HepG2 (cell line): ENCODE measurements around the gene B4GALT5. TPM values are rescaled to one million over a fixed set of nuclear protein-coding genes. Genes with fewer than 3 reads are reported as not detected.
A peak's percentile ranks its signal among the peaks of the same experiment; 100 is the strongest.

ENCODE experiments used
- AGO2 ChIP-seq: fragments of 200-400 bp; formaldehyde crosslinking; optimal IDR thresholded peaks from 2 replicates; pipeline ENCODE3; 2017; ENCODE audit warnings: mild to moderate bottlenecking, low read depth, low read length, moderate library complexity
- CCAR2 ChIP-seq: fragments of 200-400 bp; formaldehyde crosslinking; optimal IDR thresholded peaks from 2 replicates; pipeline ENCODE3; 2018; ENCODE audit warnings: low read depth, mild to moderate bottlenecking, low read length, moderate library complexity
- E2F1 ChIP-seq: sonication (generic); formaldehyde crosslinking; IDR thresholded peaks from 2 replicates; pipeline ENCODE4 v1.5.0; 2020; ENCODE audit warnings: missing genetic modification reagents
- FOXO1 ChIP-seq: sonication (generic); formaldehyde crosslinking; IDR thresholded peaks from 2 replicates; pipeline ENCODE4 v1.4.0; 2020; ENCODE audit warnings: missing genetic modification reagents
- GABPA ChIP-seq, 2 experiments: IDR thresholded peaks; 2 replicates each; pipeline ENCODE4 v1.6.1; 2011 to 2016; ENCODE audit warnings: low read depth in 2 of 2, low read length in 1 of 2, missing biosample characterization in 1 of 2, missing genetic modification characterization in 1 of 2
- GATAD1 ChIP-seq: IDR thresholded peaks from 2 replicates; pipeline ENCODE4 v1.6.1; 2016; ENCODE audit warnings: missing genetic modification reagents, missing compliant biosample characterization
- HMGA1 ChIP-seq: sonication (generic); formaldehyde crosslinking; conservative IDR thresholded peaks from 2 replicates; pipeline ENCODE4 v1.4.0; 2020; ENCODE audit warnings: missing genetic modification reagents
- KDM5B ChIP-seq: sonication (generic); formaldehyde crosslinking; IDR thresholded peaks from 2 replicates; pipeline ENCODE4 v1.4.0; 2020; ENCODE audit warnings: missing genetic modification reagents, mild to moderate bottlenecking, borderline replicate concordance
- MXD4 ChIP-seq: IDR thresholded peaks from 2 replicates; pipeline ENCODE4 v1.6.1; 2016; ENCODE audit warnings: mild to moderate bottlenecking, missing biosample characterization, missing genetic modification reagents
- SOX6 ChIP-seq, 2 experiments: fragments of 450-650 bp in 1 of 2; sonication (generic) in 1 of 2; formaldehyde crosslinking in 1 of 2; IDR thresholded peaks; 2 replicates each; pipeline versions ENCODE4 v1.4.0 to v1.6.1; 2017 to 2020; ENCODE audit warnings: antibody characterized with exemption in 1 of 2, mild to moderate bottlenecking in 1 of 2, missing genetic modification reagents in 1 of 2
- STAT5B ChIP-seq: sonication (generic); formaldehyde crosslinking; IDR thresholded peaks from 2 replicates; pipeline ENCODE4 v1.4.0; 2020; ENCODE audit warnings: missing genetic modification reagents
- TARDBP ChIP-seq: sonication (generic); formaldehyde crosslinking; IDR thresholded peaks from 2 replicates; pipeline ENCODE4 v1.8.0; 2022; ENCODE audit warnings: mild to moderate bottlenecking, missing genetic modification reagents
- ZBTB2 ChIP-seq: sonication (generic); formaldehyde crosslinking; IDR thresholded peaks from 2 replicates; pipeline ENCODE4 v1.8.0; 2022; ENCODE audit warnings: low read depth, missing genetic modification reagents
- ZBTB7A ChIP-seq: sonication (generic); formaldehyde crosslinking; IDR thresholded peaks from 2 replicates; pipeline ENCODE4 v1.8.0; 2022; ENCODE audit warnings: mild to moderate bottlenecking, missing genetic modification reagents
- ZNF264 ChIP-seq: sonication (generic); formaldehyde crosslinking; IDR thresholded peaks from 2 replicates; pipeline ENCODE4 v1.4.0; 2020; ENCODE audit warnings: missing genetic modification reagents
- ZNF446 ChIP-seq: sonication (generic); formaldehyde crosslinking; IDR thresholded peaks from 2 replicates; pipeline ENCODE4 v1.5.0; 2020; ENCODE audit warnings: mild to moderate bottlenecking, missing genetic modification reagents
- ZNF75D ChIP-seq: sonication (generic); formaldehyde crosslinking; IDR thresholded peaks from 2 replicates; pipeline ENCODE4 v1.8.1; 2023; ENCODE audit warnings: missing genetic modification reagents, mild to moderate bottlenecking, borderline replicate concordance
- ZNF768 ChIP-seq: sonication (generic); formaldehyde crosslinking; IDR thresholded peaks from 2 replicates; pipeline ENCODE4 v1.4.0; 2020; ENCODE audit warnings: missing genetic modification reagents
- polyA plus RNA-seq, 8 experiments: library from polyadenylated mRNA; depleted of rRNA in 3 of 8; stranded (reverse) in 7 of 8; unstranded in 1 of 8; fragments of >200 nt; fragmentation: Illumina TruSeq in 4 of 8; extraction: Trizol in 4 of 8; gene quantifications; 2 replicates each; pipeline versions ENCODE4 v1.2.1 to v1.2.3, GENCODE V29; 2011 to 2016; ENCODE audit warnings: low read depth in 4 of 8, missing spikeins in 1 of 8, mixed read lengths in 1 of 8; ENCODE audit not compliant: insufficient read depth in 1 of 8
- total RNA-seq, 5 experiments: library from RNA; depleted of rRNA; stranded (reverse); fragments of >200 nt; fragmentation: Illumina TruSeq; extraction: Trizol; gene quantifications; 2 replicates each; pipeline ENCODE4 v1.2.3, GENCODE V29; 2016; ENCODE audit warnings: low read depth in 1 of 5
- TF ChIP-seq, protein P1 (sequence below): sonication (generic); formaldehyde crosslinking; IDR thresholded peaks from 2 replicates; pipeline ENCODE4 v1.4.0; 2020; ENCODE audit warnings: missing genetic modification reagents

The B4GALT5 gene
- total and polyA plus RNA-seq, 2 of the 13 experiments (the other 11 are each of a cell fraction or from before 2014, with no cell fraction given), result 27.3 to 30.9 TPM

DNA sequence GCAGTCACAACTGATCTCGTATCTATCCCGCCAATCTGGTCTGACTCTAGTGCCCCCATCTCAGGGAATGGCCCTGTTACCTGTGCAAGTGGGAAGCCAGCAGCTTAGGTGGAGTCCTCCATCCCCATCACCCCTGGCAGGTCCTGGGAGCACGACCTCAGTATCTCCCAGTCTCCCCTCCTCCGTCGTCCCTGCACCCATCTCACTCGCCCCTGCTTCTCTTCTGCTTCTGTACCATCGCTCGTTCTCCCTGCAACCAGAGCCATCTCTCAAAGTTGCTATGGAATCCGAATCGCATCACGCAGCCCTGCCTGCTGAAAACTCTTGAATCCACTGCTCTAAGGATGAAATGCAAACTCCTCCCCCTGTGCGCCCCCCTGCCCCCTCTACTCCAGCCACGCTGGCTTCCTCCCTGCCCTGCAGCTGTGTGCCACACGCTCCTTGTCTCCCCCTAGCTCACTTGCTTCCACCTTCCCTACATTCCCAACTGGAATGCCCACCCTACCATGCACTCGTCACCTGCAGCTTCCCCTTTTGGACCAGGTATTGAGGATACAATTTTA, 81.7 kb downstream of the B4GALT5 start (continued):
- TF ChIP-seq MXD4 (CRISPR knock-in tag), result no peak
- TF ChIP-seq ZBTB2 (CRISPR knock-in tag), result 0 out of 2 replicates have a peak, but pooled peaks have one; percentile 3
- TF ChIP-seq ZNF768 (CRISPR knock-in tag), result no peak
- TF ChIP-seq GATAD1, result no peak
- no peak for TF ChIP-seq CCAR2
- no peak for TF ChIP-seq TARDBP (CRISPR knock-in tag)
- no peak for TF ChIP-seq SOX6 (IDR thresholded peaks at IDR 0.05)
- TF ChIP-seq SOX6 (CRISPR knock-in tag; IDR thresholded peaks at IDR 0.05), result no peak
- TF ChIP-seq ZNF446 (CRISPR knock-in tag), result no peak
- no peak for TF ChIP-seq E2F1
- no peak for TF ChIP-seq STAT5B
- TF ChIP-seq AGO2, result peak; percentile 74
- TF ChIP-seq FOXO1 (CRISPR knock-in tag), result no peak
- TF ChIP-seq GABPA (IDR thresholded peaks at IDR 0.05; ENCODE audit: low read depth, low read length), result no peak
- no peak for TF ChIP-seq GABPA (CRISPR knock-in tag; IDR thresholded peaks at IDR 0.05; ENCODE audit: low read depth)
- no peak for TF ChIP-seq ZNF264 (CRISPR knock-in tag)
- TF ChIP-seq ZNF75D, result no peak
- no peak for TF ChIP-seq HMGA1 (CRISPR knock-in tag)
- no peak for TF ChIP-seq KDM5B (CRISPR knock-in tag)
- TF ChIP-seq, protein P1, sequence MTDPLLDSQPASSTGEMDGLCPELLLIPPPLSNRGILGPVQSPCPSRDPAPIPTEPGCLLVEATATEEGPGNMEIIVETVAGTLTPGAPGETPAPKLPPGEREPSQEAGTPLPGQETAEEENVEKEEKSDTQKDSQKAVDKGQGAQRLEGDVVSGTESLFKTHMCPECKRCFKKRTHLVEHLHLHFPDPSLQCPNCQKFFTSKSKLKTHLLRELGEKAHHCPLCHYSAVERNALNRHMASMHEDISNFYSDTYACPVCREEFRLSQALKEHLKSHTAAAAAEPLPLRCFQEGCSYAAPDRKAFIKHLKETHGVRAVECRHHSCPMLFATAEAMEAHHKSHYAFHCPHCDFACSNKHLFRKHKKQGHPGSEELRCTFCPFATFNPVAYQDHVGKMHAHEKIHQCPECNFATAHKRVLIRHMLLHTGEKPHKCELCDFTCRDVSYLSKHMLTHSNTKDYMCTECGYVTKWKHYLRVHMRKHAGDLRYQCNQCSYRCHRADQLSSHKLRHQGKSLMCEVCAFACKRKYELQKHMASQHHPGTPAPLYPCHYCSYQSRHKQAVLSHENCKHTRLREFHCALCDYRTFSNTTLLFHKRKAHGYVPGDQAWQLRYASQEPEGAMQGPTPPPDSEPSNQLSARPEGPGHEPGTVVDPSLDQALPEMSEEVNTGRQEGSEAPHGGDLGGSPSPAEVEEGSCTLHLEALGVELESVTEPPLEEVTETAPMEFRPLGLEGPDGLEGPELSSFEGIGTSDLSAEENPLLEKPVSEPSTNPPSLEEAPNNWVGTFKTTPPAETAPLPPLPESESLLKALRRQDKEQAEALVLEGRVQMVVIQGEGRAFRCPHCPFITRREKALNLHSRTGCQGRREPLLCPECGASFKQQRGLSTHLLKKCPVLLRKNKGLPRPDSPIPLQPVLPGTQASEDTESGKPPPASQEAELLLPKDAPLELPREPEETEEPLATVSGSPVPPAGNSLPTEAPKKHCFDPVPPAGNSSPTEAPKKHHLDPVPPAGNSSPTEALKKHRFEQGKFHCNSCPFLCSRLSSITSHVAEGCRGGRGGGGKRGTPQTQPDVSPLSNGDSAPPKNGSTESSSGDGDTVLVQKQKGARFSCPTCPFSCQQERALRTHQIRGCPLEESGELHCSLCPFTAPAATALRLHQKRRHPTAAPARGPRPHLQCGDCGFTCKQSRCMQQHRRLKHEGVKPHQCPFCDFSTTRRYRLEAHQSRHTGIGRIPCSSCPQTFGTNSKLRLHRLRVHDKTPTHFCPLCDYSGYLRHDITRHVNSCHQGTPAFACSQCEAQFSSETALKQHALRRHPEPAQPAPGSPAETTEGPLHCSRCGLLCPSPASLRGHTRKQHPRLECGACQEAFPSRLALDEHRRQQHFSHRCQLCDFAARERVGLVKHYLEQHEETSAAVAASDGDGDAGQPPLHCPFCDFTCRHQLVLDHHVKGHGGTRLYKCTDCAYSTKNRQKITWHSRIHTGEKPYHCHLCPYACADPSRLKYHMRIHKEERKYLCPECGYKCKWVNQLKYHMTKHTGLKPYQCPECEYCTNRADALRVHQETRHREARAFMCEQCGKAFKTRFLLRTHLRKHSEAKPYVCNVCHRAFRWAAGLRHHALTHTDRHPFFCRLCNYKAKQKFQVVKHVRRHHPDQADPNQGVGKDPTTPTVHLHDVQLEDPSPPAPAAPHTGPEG (CRISPR knock-in tag), result no peak
- 0 out of 2 replicates have a peak, but pooled peaks have one; percentile 38 for TF ChIP-seq ZBTB7A (CRISPR knock-in tag)
